ENCODE data around the gene IL17D. TPM values are rescaled to one million over a fixed set of nuclear protein-coding genes. Genes with fewer than 3 reads are reported as not detected.

IL17D gene
- total RNA-seq, 1 experiment from 2014 or later, result 1.2 TPM

DNA sequence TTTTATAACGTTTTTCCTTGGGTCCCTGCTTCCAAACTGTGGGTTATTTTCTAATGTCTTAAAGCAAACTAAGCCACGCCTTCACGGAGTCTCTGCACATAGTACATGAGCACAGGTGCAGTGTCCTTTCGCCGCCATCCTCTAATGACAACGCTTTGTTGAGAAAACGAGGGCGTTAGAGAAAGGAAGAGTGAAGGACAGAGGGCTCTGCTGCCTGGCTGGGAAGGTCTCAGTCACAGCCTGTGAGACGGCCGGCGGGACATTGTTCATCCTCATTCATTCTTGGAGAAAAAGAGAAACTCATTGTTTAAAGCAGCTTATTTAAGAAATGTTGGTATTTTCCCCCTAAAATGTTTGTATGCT, 9.5 kb downstream of the IL17D start:
- Histone ChIP-seq H3K9ac (ENCODE audit: extremely low read depth, insufficient read length, low read length) (peak overlapping the region; percentile 52), H3K4ac (ENCODE audit: low read depth, low read length) (no peak overlapping the region), H3K4me2 (ENCODE audit: insufficient read depth, insufficient read length, low read length) (peak overlapping the region; percentile 58), H3K23ac (ENCODE audit: insufficient read length, low read depth, low read length) (no peak overlapping the region), H3K4me1 (ENCODE audit: insufficient read depth, low read length) (no peaks in the 10 kb centered on the region), H2BK20ac (ENCODE audit: low read depth, low read length, poor library complexity, severe bottlenecking) (no peak overlapping the region), H4K8ac (replicated peaks; ENCODE audit: insufficient read length, low read depth, low read length) (no peak overlapping the region), H3K79me1 (ENCODE audit: insufficient read depth, low read depth, low read length, poor library complexity, severe bottlenecking) (no peaks in the 10 kb centered on the region), H2AFZ (ENCODE audit: low read length) (peak overlapping the region; percentile 97), H4K5ac (ENCODE audit: insufficient read length, low read depth, low read length) (no peak overlapping the region), H3T11ph (ENCODE audit: low read length) (no peak overlapping the region), H2AK5ac (ENCODE audit: insufficient read length, low read length) (no peak overlapping the region), H2BK12ac (ENCODE audit: insufficient read length, low read depth, low read length) (no peak overlapping the region), H4K20me1 (ENCODE audit: control insufficient read depth, insufficient read depth, insufficient read length) (no peaks in the 10 kb centered on the region), H3K18ac (ENCODE audit: insufficient read length, low read depth, low read length) (peak overlapping the region; percentile 73), H4K91ac (ENCODE audit: insufficient read length, low read depth, low read length) (no peak overlapping the region), H3K27me3 (ENCODE audit: insufficient read depth, low read length) (no peaks in the 10 kb centered on the region), H3K27ac (ENCODE audit: insufficient read length, low read depth, low read length) (no peak overlapping the region), H3K14ac (ENCODE audit: insufficient read depth, low read length) (0 out of 2 replicates have a peak overlapping the region, but pooled peaks have one; percentile 45), H3K23me2 (ENCODE audit: insufficient read length, low read depth, low read length, poor library complexity, severe bottlenecking) (no peaks in the 10 kb centered on the region), H3K9me3 (ENCODE audit: control insufficient read depth, low read depth, low read length) (no peaks in the 10 kb centered on the region), H2BK15ac (ENCODE audit: low read depth, low read length) (no peak overlapping the region), H2BK120ac (ENCODE audit: low read depth, low read length, poor library complexity, severe bottlenecking) (no peak overlapping the region), H2BK5ac (ENCODE audit: insufficient read length, low read length) (no peak overlapping the region), H3K56ac (ENCODE audit: insufficient read length, low read depth, low read length) (no peak overlapping the region), H3K79me2 (ENCODE audit: insufficient read depth, low read length) (no peaks in the 10 kb centered on the region)
- TF ChIP-seq, protein P1, sequence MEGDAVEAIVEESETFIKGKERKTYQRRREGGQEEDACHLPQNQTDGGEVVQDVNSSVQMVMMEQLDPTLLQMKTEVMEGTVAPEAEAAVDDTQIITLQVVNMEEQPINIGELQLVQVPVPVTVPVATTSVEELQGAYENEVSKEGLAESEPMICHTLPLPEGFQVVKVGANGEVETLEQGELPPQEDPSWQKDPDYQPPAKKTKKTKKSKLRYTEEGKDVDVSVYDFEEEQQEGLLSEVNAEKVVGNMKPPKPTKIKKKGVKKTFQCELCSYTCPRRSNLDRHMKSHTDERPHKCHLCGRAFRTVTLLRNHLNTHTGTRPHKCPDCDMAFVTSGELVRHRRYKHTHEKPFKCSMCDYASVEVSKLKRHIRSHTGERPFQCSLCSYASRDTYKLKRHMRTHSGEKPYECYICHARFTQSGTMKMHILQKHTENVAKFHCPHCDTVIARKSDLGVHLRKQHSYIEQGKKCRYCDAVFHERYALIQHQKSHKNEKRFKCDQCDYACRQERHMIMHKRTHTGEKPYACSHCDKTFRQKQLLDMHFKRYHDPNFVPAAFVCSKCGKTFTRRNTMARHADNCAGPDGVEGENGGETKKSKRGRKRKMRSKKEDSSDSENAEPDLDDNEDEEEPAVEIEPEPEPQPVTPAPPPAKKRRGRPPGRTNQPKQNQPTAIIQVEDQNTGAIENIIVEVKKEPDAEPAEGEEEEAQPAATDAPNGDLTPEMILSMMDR (conservative IDR thresholded peaks at IDR 0.05), result no peak
- Mint-ChIP-seq H3K27me3 (ENCODE audit: low read depth) (peaks cover 32% of the 10 kb centered on the region), H3K4me1 (peaks cover 32 to 35% of the 10 kb centered on the region in 2 experiments), H3K27ac (no peak overlapping the region), H3K4me3 (peak overlapping the region; percentile 32 to 63; a peak in 2 of 5 replicates), H3K36me3 (ENCODE audit: insufficient read depth in 1 of 3, low read depth in 3 of 3) (no peaks in the 10 kb centered on the region), H3K9me3 (peaks cover 0 to 2% of the 10 kb centered on the region in 2 experiments; a peak in 1 of 5 replicates)
- WGBS (ENCODE audit: extremely low coverage, insufficient read length, low lambda C conversion rate), result no CpG with 5 or more reads among the region's 11 CpGs
- DNase-seq, result no peak

All from H9 (cell line).